ELF-1 (cell line): Measurements from ENCODE around the gene TNNI3K.

Source experiments
- DNase-seq: peaks from one replicate; pipeline ENCODE4 v3.0.0-alpha.2; 2016; ENCODE audit warnings: low read depth, low spot score

Gene TNNI3K

DNA sequence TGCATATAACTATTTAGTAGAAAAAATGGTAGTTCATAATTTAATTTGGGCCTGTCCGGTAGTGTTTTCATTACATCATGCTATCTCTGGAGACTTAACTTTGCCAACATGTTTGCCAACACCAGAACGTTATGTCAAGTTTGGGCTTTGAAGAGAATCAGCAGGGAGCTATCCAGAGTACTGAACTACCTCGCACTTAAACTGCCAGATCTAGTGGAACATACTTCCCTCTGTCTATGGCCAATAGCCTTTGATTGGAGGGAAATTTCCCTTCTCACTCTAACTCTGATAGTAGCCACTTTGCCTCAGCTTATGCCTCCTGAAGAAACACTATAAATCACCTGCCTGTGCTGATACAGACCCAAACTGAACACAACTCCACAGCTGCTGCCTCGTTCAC, 267.2 kb downstream of the TNNI3K start:
- DNase-seq: peak; percentile 28

- DNase-seq: no peak
These were observed 267.7 kb downstream of the TNNI3K start for GRCh38 chr1:74502858-74503257.

DNA sequence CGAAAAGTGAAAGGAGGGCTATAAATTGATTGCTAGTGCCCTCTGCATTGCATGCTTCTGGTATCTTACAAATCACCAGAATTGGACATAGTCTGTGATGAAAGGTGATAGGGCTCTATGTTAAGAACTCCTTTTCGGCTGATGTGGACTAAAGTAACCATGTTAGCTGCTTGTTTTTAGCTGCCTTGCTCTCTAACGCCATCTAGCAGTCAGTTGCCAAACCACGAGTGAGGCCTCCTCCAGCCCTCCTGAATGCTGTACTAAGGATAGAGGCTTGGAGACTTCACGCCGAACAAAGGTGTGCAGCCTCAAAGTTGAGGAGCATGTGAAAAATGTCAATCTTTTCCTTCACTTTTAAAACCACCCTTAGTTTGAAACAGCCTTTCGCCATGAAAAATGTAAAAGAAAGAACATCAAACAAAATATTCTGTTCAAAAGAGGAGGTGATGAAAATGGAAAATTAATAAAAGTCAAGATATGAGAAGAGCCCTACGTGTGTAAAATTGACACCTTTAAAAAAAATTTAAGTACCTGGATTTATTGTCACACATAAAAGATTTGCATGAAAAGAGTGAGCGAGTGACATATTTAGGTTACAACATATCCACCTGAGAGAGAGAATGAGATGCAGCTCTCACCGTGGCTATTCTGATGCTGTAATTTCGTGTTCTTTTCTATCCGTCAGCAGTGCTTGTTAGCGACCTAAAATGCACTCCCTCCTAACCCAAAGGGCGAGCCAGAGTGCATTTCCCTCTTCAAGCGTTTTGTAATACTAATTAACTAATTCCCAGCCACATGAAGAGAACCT, 269.1 kb downstream of the TNNI3K start:
- peak; percentile 69 for DNase-seq

DNA sequence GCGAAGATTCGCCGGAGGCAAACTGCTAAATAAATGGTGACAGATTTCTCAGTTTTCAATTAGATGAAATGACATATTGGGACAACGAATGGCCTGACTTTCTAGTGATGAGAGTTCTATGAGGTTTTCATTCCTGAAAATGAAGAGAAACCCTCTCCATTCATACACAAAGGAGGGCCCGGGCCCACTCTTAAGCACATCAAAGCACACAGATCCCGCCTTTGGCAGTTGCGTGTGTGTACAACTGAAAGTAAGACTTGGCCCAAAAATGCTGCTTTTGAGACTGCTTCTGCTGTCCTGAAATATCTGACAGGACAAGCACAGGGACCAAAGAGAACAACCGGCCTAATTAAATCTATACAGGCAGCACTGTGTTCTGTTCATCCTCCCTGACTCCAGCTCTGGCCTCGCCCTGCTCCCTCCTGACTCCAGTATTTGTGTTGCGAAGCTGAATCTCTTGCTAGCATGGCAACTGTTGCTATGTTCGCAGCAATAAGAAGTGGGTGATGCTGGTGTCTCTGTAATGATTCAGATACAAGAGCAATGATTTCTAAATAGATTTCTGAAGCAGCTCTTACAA, 269.8 kb downstream of the TNNI3K start:
- no peak for DNase-seq

DNA sequence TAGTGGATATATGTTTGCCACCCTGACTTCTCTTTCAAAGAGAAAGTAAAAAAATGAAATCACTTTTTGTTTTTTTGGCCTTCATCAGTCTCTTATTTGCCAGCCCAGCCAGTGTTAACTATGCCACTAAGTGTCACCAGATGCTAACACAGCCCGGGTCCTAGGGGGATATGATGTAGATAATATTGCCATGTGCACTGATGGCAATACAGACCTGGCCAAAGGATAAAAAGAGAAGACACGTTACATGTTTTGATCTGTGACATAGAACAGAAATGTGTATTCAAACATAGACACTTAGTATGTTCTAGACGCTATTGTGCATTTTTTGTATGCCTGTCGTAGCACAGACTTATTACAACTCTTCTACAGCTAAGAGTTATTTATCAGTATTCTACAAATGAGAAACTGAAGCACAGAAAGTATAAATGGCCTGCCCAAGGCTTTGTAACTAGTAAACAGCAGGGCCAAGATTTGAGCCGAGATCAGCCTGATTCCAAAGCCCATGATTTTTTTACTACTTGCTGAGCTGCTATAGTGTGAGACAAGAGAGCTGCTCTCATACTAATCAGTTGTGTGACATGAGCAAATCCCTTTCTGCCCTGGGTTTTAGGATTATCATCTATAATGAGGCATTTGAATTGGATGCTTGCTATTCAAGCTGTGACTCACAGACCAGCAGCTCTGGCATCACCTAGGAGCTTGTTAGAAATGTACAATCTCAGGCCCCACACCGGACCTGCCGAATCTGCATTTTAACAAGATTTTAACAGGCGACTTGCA, 270.9 kb downstream of the TNNI3K start:
- DNase-seq: no peak

DNA sequence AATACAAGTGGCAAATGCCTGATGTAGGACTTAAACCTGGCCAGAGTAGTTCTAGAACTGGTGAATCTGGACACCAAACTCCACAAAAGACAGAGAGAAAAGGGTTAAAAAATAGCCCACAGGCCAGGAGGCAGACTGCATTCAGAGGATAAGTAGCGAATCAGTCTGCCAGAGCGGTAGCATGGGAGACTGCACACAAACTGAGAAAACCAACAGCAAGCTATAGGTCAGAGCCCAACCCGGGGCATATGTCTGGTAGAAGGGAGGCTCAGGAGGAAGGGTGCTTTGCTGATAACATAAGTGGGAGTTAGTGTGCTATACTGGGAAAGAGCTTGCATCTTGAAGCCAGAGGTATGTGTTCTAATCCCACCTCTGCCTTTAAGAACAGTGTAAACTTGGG, 273.3 kb downstream of the TNNI3K start:
- DNase-seq: peak; percentile 50

DNA sequence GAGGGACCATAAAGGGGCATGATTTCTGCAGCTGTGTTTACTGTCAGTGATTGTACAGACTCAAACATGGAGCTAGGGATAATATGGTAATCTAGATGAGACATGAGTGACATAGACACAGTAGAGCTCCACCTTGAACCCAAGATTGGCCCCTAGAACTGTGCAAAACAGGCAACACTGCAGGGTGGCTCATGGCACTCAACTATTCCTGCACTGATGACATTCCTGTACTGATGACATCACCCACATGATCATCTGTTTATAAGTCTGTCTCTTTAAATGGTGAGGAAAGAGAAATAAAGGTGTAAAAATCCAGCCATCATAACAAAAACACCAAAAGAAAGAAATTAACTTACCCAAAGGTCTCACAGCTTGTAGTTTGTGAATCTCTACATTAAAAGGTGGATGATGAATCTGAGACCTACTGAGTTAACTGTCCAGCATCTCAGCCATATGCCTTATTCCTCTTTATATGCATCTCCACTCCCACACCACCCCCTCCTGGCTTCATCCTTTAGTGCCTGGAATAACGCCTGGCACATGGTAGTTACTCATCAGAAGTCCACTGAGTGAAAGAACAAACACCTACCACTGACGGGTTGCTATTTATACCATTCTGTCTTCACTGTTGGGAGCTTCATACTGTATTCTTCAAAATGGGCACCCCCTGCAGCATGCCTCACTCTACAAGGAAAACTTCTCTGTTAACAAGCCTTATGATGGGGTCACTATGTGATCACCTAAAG, 277.2 kb downstream of the TNNI3K start, which contains the start of gene LRRC53:
Gene LRRC53, minus strand, starts transcription at position 442 of the 746 bp plus-strand sequence. CDS start 29,262 bp downstream, outside the sequence.
- DNase-seq: no peak

- DNase-seq: no peak
These were observed 278.5 kb downstream of the TNNI3K start for GRCh38 chr1:74513411-74514300.

- no peak for DNase-seq
These were observed 282.4 kb downstream of the TNNI3K start for GRCh38 chr1:74517599-74518051.

DNA sequence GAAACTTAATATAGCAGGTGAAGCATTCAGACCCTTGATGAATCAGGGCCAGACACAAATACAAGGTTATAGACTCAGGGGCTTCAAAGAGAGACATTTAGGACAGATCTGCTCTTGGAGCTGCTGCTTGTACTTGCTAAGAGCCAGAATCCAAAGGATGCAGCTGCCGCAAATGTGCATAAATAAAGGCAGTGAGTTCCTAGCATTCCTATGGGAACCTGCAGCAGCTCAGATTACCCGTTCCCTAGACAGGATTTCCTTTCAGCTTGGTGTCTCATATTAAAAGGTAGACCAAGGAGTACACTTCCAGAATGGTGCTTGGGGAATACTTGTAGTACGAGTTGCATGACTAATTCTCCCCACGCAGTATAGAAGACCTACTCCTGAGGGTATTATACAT, 287.0 kb downstream of the TNNI3K start:
- DNase-seq: peak; percentile 63

DNA sequence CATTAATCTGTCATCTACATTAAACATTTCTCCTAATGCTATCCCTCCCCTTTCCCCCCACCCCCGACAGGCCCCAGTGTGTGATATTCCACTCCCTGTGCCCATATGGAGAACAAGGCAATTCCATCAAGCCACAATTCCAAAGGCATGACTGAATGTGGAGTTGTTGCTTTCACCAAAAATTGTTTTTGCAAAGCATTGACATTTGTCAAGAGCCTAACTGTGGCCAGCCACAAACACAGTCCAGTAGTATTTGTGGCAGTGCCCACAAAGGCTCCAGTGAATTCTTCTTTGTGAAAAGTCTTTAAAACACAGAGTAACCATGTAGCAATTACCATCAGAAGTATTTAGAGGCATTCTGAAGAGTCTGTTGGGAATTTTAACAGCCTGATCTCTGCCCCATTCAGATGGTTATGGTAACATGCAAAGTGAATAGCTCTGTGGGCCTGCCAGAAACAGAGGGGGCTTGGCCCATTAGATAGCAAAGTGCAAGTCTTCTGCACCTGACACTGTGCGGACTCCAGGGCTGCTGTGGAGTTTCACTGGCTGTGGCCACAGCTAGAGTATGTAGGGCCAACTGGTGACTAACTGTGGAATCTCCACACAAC, 288.8 kb downstream of the TNNI3K start:
- no peak for DNase-seq

DNA sequence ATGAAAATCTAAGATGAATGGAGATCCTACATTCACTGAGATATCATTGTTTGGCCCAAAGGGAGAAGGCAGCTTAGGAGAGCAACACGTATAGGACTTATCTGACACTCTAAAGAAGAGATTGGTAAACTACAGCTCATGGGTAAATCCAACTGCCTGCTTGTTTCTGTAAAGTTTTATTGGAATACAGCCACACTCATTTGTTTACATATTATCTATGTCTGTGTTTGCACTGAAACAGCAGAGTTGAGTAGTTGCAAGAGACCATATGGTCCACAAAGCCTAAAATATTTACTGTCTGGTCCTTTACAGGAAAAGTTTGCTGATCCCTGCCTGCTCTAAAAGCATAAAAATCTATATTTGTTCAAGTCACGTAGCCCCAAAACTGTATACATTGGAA, 291.5 kb downstream of the TNNI3K start:
- no peak for DNase-seq

- no peak for DNase-seq
These were observed 292.9 kb downstream of the TNNI3K start for GRCh38 chr1:74528123-74528522.

DNA sequence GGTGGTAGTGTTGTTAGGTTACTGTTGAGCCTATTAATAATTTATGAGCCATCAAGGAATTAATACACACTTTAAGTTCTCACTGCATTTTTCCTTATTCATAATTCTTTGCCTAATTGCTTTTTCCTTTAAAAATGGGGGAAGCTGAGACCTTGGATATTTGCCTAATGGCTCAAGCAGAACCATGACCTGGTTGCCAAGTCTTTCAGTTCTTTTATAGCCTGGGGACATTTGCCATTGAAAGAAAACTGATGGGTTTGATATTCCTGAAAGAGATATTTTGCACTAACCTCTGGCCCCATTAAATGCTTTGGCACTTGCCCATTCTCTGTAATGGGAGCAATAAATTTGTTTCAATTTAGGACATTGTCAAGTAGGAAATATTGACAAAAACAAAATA, 295.7 kb downstream of the TNNI3K start:
- DNase-seq: no peak

- DNase-seq: no peak
These were observed 296.6 kb downstream of the TNNI3K start for GRCh38 chr1:74531796-74532195.

- DNase-seq: no peak
These were observed 299.1 kb downstream of the TNNI3K start for GRCh38 chr1:74534241-74534640.

- no peak for DNase-seq
These were observed 310.6 kb downstream of the TNNI3K start for GRCh38 chr1:74545821-74546220.

- no peak for DNase-seq
These were observed 314.0 kb downstream of the TNNI3K start for GRCh38 chr1:74548961-74549750.

DNA sequence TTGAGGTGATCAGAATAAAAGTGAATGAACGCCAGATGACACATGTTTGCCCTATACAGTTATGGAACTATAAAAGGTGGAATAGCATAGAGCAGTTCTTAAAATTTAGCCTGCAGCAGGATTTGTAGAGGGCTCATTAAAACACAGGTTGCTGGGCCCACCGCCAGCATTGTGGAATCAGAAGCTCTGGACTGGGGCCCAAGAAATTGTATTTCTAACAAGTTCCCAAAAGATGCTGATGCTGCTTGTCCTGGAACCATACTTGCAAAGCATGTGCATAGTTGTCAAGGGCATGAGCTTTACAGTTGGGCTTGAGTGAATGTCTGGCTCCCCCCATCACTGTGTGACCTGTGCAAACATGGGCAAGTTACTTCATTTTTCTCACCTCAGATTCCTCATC, 314.7 kb downstream of the TNNI3K start:
- no peak for DNase-seq
